ENCODE data around the gene SFT2D3. TPM values are rescaled to one million over a fixed set of nuclear protein-coding genes. Genes with fewer than 3 reads are reported as not detected.

The SFT2D3 gene
- total and polyA plus RNA-seq, 2 donors (not counting 1 experiment from before 2014, with no cell fraction given): 3.5 to 14.2 TPM

DNA sequence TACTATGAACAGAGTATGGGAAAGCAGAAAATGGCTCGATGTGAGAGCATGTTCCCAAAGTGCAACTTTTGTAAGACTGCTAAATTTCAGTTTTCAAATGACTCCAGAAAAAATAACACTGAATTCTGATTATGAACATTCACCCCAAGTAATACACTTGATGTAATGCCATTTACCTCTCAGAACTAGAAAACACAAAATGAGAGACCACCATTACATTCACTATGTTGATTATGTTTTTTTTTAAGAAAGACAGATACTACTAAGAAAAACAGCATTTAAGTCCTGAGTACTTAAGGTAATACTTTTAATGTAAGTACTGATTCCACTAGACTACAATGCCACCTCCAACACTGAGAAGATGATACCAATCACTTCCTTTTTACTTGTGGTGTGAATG lies 38.5 kb downstream of the SFT2D3 start:
- Mint-ChIP-seq H3K27ac (no peak overlapping the region), H3K4me3 (no peak overlapping the region)
- no CpG with 5 or more reads among the region's 1 CpG for WGBS (ENCODE audit: insufficient coverage)

DNA sequence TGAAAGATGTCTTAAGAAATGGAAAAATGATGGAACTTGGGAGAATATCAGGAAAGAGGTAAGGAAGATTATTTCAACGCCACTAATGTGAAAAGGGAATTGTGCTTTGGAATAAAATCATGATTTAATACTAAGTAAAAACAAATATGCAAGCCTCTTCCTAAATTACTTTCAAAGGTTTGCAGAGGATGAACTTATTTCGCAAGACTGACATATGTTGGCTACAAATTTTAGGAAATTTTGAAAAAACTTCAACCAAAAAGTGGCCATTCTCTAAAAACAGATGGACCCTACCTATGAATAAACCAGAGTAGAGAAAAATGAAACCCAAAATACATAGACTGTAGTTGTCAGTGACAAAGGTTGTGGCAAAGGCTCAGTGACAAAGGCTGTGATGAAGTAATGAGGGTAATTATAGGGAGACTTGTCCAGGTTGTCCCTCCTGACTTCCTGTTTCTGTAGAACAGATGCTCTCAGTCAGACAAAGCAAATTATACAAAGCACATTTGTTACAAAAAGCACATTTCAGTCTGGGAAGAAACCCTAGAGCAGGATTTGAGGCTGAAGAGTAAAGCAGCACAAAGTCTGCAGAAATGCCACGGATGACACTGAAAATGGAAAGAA lies 39.5 kb downstream of the SFT2D3 start:
- WGBS (ENCODE audit: insufficient coverage): 100% methylated on average over 1 of the region's 3 CpGs
- Mint-ChIP-seq H3K27ac (no peak overlapping the region), H3K27me3 (no peaks in the 10 kb centered on the region), H3K4me3 (no peak overlapping the region), H3K9me3 (ENCODE audit: insufficient read depth) (no peaks in the 10 kb centered on the region), H3K4me1 (no peaks in the 10 kb centered on the region)
- ChIA-PET POLR2A (interaction anchor here (0.5 kb wide), 1 partner anchor 9 kb away, joined by 7 read pairs; no protein-coding TSS in a partner anchor), CTCF (no interaction called here)
- TF ChIP-seq, protein P1, sequence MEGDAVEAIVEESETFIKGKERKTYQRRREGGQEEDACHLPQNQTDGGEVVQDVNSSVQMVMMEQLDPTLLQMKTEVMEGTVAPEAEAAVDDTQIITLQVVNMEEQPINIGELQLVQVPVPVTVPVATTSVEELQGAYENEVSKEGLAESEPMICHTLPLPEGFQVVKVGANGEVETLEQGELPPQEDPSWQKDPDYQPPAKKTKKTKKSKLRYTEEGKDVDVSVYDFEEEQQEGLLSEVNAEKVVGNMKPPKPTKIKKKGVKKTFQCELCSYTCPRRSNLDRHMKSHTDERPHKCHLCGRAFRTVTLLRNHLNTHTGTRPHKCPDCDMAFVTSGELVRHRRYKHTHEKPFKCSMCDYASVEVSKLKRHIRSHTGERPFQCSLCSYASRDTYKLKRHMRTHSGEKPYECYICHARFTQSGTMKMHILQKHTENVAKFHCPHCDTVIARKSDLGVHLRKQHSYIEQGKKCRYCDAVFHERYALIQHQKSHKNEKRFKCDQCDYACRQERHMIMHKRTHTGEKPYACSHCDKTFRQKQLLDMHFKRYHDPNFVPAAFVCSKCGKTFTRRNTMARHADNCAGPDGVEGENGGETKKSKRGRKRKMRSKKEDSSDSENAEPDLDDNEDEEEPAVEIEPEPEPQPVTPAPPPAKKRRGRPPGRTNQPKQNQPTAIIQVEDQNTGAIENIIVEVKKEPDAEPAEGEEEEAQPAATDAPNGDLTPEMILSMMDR (IDR thresholded peaks at IDR 0.05): no peak
- TF ChIP-seq EZH2 (IDR thresholded peaks at IDR 0.05; ENCODE audit: borderline replicate concordance, insufficient read depth, low read depth, low read length, poor library complexity, severe bottlenecking): no peak
- Histone ChIP-seq H2AFZ (ENCODE audit: insufficient read depth, low read depth, low read length, poor library complexity, severe bottlenecking) (no peak overlapping the region), H3K27ac (ENCODE audit: low read length in 2 of 2) (no peak overlapping the region), H3K36me3 (replicated peaks in 1 of 2; ENCODE audit: control extremely low read depth in 1 of 2, control insufficient read depth in 1 of 2, extremely low read depth in 1 of 2, insufficient read depth in 2 of 2, low read length in 1 of 2) (peaks cover 7 to 18% of the 10 kb centered on the region in 2 experiments), H3K4me2 (replicated peaks; ENCODE audit: low read depth, low read length, poor library complexity, severe bottlenecking) (no peak overlapping the region), H3K9ac (ENCODE audit: low read length) (no peak overlapping the region), H3K4me3 (ENCODE audit: control extremely low read depth in 1 of 5, extremely low read depth in 1 of 5, insufficient read depth in 1 of 5, low read depth in 2 of 5, low read length in 4 of 5) (no peak overlapping the region), H3K9me3 (ENCODE audit: control extremely low read depth in 1 of 3, control insufficient read depth in 2 of 3, insufficient read depth in 1 of 3, low read length in 2 of 3) (no peaks in the 10 kb centered on the region), H3K27me3 (replicated peaks in 1 of 4; ENCODE audit: control extremely low read depth in 1 of 4, control insufficient read depth in 3 of 4, insufficient read depth in 4 of 4, low read length in 3 of 4) (no peaks in the 10 kb centered on the region), H4K20me1 (ENCODE audit: control insufficient read depth, insufficient read depth, low read length, poor library complexity, severe bottlenecking) (no peaks in the 10 kb centered on the region), H3K79me2 (ENCODE audit: control insufficient read depth, insufficient read depth, low read length) (no peaks in the 10 kb centered on the region), H3K4me1 (ENCODE audit: control insufficient read depth in 2 of 2, insufficient read depth in 2 of 2, low read length in 2 of 2) (no peaks in the 10 kb centered on the region)
- ATAC-seq (ENCODE audit: low read depth) (no peak), DNase-seq (no peak)
- intact Hi-C loops (cut with micrococcal nuclease): no loop called here

More for the DNA sequence above, 38.5 kb downstream of the SFT2D3 start:
- Histone ChIP-seq H3K4me2 (replicated peaks; ENCODE audit: low read depth, low read length, poor library complexity, severe bottlenecking) (no peak overlapping the region), H2AFZ (ENCODE audit: insufficient read depth, low read depth, low read length, poor library complexity, severe bottlenecking) (no peak overlapping the region), H3K79me2 (ENCODE audit: control insufficient read depth, insufficient read depth, low read length) (no peaks in the 10 kb centered on the region), H3K36me3 (replicated peaks in 1 of 2; ENCODE audit: control extremely low read depth in 1 of 2, control insufficient read depth in 1 of 2, extremely low read depth in 1 of 2, insufficient read depth in 2 of 2, low read length in 1 of 2) (peaks cover 1 to 16% of the 10 kb centered on the region in 2 experiments), H3K9me3 (ENCODE audit: control extremely low read depth in 1 of 3, control insufficient read depth in 2 of 3, insufficient read depth in 1 of 3, low read length in 2 of 3) (no peaks in the 10 kb centered on the region), H3K27ac (ENCODE audit: low read length in 2 of 2) (no peak overlapping the region), H3K4me3 (ENCODE audit: control extremely low read depth in 1 of 5, extremely low read depth in 1 of 5, insufficient read depth in 1 of 5, low read depth in 2 of 5, low read length in 4 of 5) (no peak overlapping the region), H3K27me3 (replicated peaks in 1 of 4; ENCODE audit: control extremely low read depth in 1 of 4, control insufficient read depth in 3 of 4, insufficient read depth in 4 of 4, low read length in 3 of 4) (no peaks in the 10 kb centered on the region), H3K4me1 (ENCODE audit: control insufficient read depth in 2 of 2, insufficient read depth in 2 of 2, low read length in 2 of 2) (no peaks in the 10 kb centered on the region), H3K9ac (ENCODE audit: low read length) (no peak overlapping the region), H4K20me1 (ENCODE audit: control insufficient read depth, insufficient read depth, low read length, poor library complexity, severe bottlenecking) (no peaks in the 10 kb centered on the region)
- CTCF ChIA-PET: no interaction called here
- POLR2A ChIA-PET: no interaction called here
- H3K9me3 Mint-ChIP-seq (ENCODE audit: insufficient read depth): no peaks in the 10 kb centered on the region
- DNase-seq (no peak), ATAC-seq (ENCODE audit: low read depth) (no peak)
- intact Hi-C loops (cut with micrococcal nuclease): no loop called here
- no peaks in the 10 kb centered on the region for H3K27me3 Mint-ChIP-seq
- no peaks in the 10 kb centered on the region for H3K4me1 Mint-ChIP-seq
- TF ChIP-seq EZH2 (IDR thresholded peaks at IDR 0.05; ENCODE audit: borderline replicate concordance, insufficient read depth, low read depth, low read length, poor library complexity, severe bottlenecking): no peak
- TF ChIP-seq, protein P1 (IDR thresholded peaks at IDR 0.05): no peak
